ENCODE results near the gene TMEM87B.
"Not testable (repeated sequence)": the region's sequence is repeated elsewhere in the genome, so short reads cannot be mapped to it uniquely, and the experiment has no call there.

Gene TMEM87B

DNA sequence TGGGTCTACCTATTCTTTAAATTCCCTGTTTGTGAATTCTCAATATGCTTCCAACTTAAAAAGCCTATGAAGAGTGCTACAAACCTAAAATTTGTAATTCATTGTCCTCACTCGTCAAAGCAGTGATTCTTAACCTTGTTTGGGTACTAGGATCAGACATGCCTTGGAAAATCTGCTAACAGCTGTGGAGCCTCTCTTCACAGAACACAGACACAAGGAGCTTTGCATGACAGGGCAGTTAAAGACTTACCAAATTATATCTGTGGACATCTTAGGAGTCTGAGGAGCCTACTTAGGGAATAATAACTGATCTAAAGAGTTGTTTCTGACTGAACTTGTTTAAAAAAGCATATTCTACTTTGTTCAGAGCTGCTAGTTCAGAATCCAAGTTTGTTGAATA, 38.1 kb downstream of the TMEM87B start:
- Mint-ChIP-seq H3K9me3 (no peaks in the 10 kb centered on the region), H3K27me3 (no peaks in the 10 kb centered on the region), H3K4me1 (peaks cover 11% of the 10 kb centered on the region), H3K4me3 (no peak overlapping the region), H3K27ac (no peak overlapping the region), H3K36me3 (peaks cover 41% of the 10 kb centered on the region)
- DNase-seq, result no peak
- CTCF ChIA-PET, result interaction anchor here (0.6 kb wide), 1 partner anchor 130 kb away, joined by 3 read pairs; no protein-coding TSS in a partner anchor

DNA sequence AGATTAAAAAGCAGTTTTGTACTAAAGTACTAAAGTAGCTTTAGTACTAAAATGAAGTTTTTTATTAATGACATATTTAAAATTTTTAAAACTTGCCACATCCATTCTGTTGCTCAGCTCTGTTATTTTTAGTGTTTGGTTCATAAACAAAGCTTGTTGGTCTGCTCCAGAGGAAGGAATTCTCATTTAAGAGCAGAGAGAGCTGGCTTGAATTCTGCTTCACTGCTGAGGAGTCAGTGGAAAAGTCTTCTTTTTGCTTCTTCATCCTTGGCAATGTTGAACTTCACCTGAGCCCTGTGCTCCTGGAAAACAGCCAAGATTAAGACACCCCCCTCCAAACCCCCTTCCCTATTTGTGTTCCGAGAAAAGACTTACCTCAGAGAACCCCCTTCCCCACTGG, 40.6 kb downstream of the TMEM87B start:
- Mint-ChIP-seq H3K4me1 (peaks cover 11% of the 10 kb centered on the region), H3K27ac (no peak overlapping the region), H3K4me3 (no peak overlapping the region), H3K27me3 (no peaks in the 10 kb centered on the region), H3K36me3 (peaks cover 32% of the 10 kb centered on the region), H3K9me3 (no peaks in the 10 kb centered on the region)
- no peak for DNase-seq
- CTCF ChIA-PET, result interaction anchor here (0.6 kb wide), 1 partner anchor 22 kb away, joined by 3 read pairs; no protein-coding TSS in a partner anchor

DNA sequence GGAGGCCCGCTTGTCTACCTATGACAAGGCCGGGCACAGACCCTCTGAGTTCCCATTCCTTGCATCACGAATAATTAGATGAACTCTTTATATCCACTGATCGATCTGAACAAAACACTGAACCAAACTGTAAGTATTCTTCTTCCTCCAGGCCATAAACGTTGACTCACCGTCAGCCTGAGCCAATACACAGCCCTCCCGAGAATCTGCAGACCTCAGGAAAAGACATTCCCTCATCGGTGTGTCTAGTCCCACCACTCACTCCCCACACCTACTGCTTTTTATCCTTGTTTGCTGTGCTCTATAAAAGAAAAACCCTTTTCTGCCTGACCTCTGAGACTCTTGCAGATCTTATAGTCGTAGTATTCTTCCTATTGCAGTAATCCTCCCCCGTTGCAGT, 41.0 kb downstream of the TMEM87B start:
- Mint-ChIP-seq H3K36me3 (peaks cover 32% of the 10 kb centered on the region), H3K4me1 (peaks cover 11% of the 10 kb centered on the region), H3K27me3 (no peaks in the 10 kb centered on the region), H3K4me3 (no peak overlapping the region), H3K27ac (no peak overlapping the region), H3K9me3 (no peaks in the 10 kb centered on the region)
- DNase-seq, result no peak
- CTCF ChIA-PET, result interaction anchor here (0.6 kb wide), 1 partner anchor 22 kb away, joined by 3 read pairs; no protein-coding TSS in a partner anchor

DNA sequence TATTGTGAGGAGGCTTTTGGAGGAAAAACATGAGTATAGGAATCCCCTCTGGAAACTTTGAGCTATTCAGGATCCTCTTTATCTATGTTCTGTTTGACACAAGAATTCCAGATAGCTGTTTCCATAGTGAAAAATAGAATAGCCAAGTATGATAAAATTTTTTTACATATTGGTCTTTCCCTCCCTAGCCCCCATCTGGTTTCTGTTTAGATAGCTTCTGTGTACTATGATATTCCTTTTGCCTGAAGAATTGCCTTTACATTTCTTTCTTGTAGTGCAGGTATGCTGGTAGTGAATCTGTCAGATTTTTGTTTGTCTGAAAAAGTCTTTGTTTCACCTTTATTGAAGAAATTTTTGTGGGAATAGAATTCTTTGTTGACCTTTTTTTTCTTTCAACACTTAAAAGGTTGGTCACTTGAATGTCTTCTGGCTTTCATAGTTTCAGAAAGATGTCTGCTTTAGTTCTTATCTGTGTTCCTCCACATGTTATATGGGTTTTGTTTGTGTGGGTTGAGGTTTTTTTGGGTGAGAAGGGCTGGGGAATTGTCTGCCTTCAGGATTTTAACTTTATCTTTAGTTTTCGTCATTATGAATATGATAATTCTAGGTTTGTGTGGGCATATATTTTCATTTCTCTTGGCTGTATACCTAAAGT, 53.2 kb downstream of the TMEM87B start:
- no peak overlapping the region for H3K4me3 Mint-ChIP-seq
- peaks cover 18% of the 10 kb centered on the region for H3K9me3 Mint-ChIP-seq

DNA sequence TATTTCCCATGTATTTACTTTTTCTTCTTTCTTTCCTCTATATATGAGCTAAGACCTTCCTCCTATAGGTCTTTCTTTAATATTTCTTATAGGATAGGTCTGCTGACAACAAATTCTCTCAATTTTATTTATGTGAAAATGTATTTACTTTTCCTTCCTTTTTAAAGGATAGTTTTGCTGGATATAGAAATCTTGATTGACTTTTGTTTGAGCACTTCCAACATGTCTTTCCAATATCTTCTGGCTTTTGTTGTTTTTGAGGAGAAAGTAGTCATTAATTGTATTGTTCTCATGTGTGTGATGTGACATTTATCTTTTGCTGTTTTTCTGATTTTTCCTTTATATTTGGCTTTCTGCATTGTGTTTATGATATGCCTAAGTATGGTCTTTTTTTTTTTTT, 54.2 kb downstream of the TMEM87B start:
- Mint-ChIP-seq H3K36me3 (peaks cover 71% of the 10 kb centered on the region), H3K9me3 (peaks cover 18% of the 10 kb centered on the region), H3K27me3 (no peaks in the 10 kb centered on the region), H3K4me1 (no peaks in the 10 kb centered on the region), H3K4me3 (no peak overlapping the region), H3K27ac (no peak overlapping the region)
- DNase-seq, result no peak
- CTCF ChIA-PET, result no interaction called here

More for the DNA sequence above, 53.2 kb downstream of the TMEM87B start:
- CTCF ChIA-PET, result no interaction called here
- Mint-ChIP-seq H3K27me3 (no peaks in the 10 kb centered on the region), H3K36me3 (peaks cover 79% of the 10 kb centered on the region), H3K27ac (no peak overlapping the region), H3K4me1 (no peaks in the 10 kb centered on the region)
- no peak for DNase-seq

DNA sequence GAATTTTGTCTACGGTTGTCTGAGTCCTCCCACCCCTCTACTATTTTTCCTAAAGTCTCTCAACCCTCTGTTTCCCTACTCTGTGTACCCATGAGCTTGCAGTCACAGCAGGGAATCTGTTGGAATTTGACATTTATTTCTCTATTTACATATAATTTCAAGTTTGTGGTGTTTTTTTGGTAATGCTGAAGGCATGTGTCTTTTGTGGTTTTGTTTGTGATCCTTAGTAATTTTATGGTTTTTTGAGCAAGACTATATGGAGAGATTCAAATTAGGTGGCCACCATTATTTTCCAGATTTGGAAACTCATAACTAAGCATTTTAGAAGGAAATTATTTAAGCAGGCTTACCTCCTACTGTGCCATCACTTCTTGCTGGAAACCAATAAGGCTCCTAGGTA, 55.9 kb downstream of the TMEM87B start:
- H3K36me3 Mint-ChIP-seq, result peaks cover 67% of the 10 kb centered on the region
- CTCF ChIA-PET, result interaction anchor here (0.6 to 0.9 kb wide), 3 partner anchors 21 to 408 kb away, joined by 3 read pairs; no protein-coding TSS in a partner anchor

DNA sequence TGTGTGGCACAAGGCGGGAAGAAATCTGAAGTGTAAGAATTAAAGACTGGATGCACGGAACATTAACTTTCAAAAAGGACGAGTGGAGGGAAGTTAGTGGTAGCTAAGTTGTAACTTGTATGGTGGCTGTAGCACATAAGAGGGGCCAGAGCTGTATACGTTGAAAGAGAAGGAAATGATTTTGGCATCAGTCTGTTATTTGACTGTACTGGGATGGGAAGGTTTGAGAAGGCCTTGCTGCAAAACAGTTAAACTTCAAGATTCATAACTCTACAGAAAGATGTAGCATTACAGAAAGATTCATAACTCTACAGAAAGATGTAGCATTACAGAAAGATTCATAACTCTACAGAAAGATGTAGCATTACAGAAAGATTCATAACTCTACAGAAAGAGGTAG, 58.3 kb downstream of the TMEM87B start:
- CTCF ChIA-PET, result interaction anchor here (1.5 kb wide), 1 partner anchor 8 kb away, joined by 7 read pairs; no protein-coding TSS in a partner anchor
- H3K27ac Mint-ChIP-seq, H3K4me1 Mint-ChIP-seq, H3K27me3 Mint-ChIP-seq, H3K4me3 Mint-ChIP-seq, DNase-seq: not testable (repeated sequence)
- Mint-ChIP-seq H3K9me3 (peaks cover 18% of the 10 kb centered on the region), H3K36me3 (peaks cover 64% of the 10 kb centered on the region)

More for the DNA sequence above, 55.9 kb downstream of the TMEM87B start:
- Mint-ChIP-seq H3K9me3 (peaks cover 18% of the 10 kb centered on the region), H3K27ac (no peak overlapping the region), H3K4me1 (no peaks in the 10 kb centered on the region), H3K4me3 (no peak overlapping the region), H3K27me3 (no peaks in the 10 kb centered on the region)
- DNase-seq, result no peak

DNA sequence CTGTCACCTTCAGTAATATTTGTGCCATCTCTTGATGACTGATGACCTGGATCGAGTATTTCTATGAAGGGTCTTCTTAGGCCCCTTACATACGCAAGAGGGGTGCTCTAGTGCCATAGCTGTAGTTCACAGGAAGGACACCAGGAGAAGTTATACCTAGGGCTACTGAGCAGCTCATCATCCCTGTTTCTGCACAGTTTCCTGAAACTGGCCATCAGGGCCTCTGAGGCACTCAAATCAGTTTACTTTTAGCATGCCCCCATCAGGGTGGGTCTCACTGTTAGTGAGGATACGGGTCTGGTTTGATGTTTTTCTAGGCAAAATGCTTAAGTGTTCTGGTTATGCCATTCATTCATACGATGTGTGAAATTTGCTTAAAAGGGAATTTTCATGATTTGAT, 63.1 kb downstream of the TMEM87B start:
- H3K9me3 Mint-ChIP-seq, result no peaks in the 10 kb centered on the region
- no peak for DNase-seq
- no peak overlapping the region for H3K27ac Mint-ChIP-seq
- no peaks in the 10 kb centered on the region for H3K27me3 Mint-ChIP-seq
- CTCF ChIA-PET, result interaction anchor here (0.6 to 1.1 kb wide), 2 partner anchors 22 to 137 kb away, joined by 3 read pairs; partner anchors contain the start of gene ZC3H8
- peaks cover 2% of the 10 kb centered on the region for H3K4me1 Mint-ChIP-seq
- no peak overlapping the region for H3K4me3 Mint-ChIP-seq
- peaks cover 24% of the 10 kb centered on the region for H3K36me3 Mint-ChIP-seq

DNA sequence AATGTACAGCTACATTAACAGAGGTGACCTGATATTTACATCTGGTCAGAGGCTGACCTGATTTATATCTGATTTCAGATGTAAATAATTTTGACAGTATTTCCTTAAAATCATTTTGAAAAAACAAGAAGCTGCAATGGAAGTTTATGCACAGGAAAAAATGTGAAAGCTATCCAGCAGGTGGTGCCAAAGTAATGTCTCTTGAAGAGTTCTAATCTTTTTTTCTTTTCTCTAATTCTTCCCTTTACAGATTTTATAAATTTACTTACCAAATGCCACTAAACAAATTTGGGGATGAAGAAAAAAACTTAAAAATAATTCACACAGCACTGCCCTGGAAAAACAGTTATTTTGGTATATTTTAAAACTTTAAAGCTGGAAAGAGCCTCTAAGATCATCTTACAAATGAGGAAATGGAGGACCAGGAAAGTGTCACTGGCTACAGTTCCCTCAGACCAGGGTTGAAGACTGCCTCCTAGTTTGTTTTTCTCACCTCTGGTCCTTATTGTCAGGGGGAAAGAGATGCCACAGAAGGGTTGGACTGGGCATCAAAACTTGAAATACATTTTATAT, 66.7 kb downstream of the TMEM87B start:
- H3K27me3 Mint-ChIP-seq, result no peaks in the 10 kb centered on the region
- H3K27ac Mint-ChIP-seq, result no peak overlapping the region
- peaks cover 22% of the 10 kb centered on the region for H3K36me3 Mint-ChIP-seq
- peaks cover 3% of the 10 kb centered on the region for H3K9me3 Mint-ChIP-seq
- CTCF ChIA-PET, result interaction anchor here (0.7 to 3.0 kb wide), 20 partner anchors 9 to 359 kb away, joined by 3 to 23 read pairs (median 4); partner anchors contain the start of genes RGPD8 and ZC3H8
- H3K4me3 Mint-ChIP-seq, result no peak overlapping the region
- peaks cover 2% of the 10 kb centered on the region for H3K4me1 Mint-ChIP-seq
- DNase-seq, result peak; percentile 67

DNA sequence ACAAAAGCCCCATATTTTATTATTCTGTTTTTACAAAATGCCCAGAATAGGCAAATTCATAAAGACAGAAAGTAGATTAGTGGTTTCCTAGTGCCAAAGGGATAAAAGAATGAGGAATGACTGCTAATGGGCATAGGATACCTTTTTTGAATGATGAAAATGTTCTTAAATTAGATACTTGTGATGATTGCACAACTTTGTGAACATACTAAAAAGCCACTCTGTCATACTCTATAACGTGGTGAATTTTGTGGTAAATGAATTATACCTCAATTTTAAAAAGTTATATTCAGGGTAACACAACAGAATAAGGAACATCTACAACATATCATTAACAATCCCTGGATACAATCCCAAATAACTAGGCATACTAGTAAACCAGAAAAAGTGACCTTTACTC, 74.0 kb downstream of the TMEM87B start:
- Mint-ChIP-seq H3K4me3 (no peak overlapping the region), H3K27ac (no peak overlapping the region), H3K36me3 (peaks cover 5% of the 10 kb centered on the region), H3K4me1 (peaks cover 7% of the 10 kb centered on the region), H3K9me3 (peaks cover 20% of the 10 kb centered on the region), H3K27me3 (no peaks in the 10 kb centered on the region)
- DNase-seq, result no peak
- CTCF ChIA-PET, result no interaction called here

DNA sequence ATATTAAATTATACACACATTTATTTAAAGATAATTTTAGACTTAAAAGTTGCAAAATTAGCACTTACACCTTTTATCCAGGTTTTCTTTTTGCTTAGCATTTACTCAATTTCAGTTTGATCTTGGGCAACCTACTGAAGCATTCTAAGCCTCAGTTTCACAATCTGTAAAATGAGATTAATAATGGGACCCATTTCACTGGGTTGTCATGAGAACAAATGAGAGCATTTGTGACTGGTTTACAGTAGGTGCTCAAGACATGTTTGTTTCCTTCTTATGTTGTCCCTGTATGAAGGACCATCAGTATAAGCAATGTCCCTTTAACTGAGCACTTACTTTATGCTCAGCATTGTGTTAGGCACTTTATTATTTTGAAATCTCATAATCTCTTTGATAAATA, 78.3 kb downstream of the TMEM87B start:
- Mint-ChIP-seq H3K4me1 (peaks cover 15% of the 10 kb centered on the region), H3K27ac (no peak overlapping the region), H3K4me3 (no peak overlapping the region), H3K27me3 (peaks cover 27% of the 10 kb centered on the region), H3K9me3 (peaks cover 9% of the 10 kb centered on the region), H3K36me3 (peaks cover 1% of the 10 kb centered on the region)
- no peak for DNase-seq
- CTCF ChIA-PET, result no interaction called here

DNA sequence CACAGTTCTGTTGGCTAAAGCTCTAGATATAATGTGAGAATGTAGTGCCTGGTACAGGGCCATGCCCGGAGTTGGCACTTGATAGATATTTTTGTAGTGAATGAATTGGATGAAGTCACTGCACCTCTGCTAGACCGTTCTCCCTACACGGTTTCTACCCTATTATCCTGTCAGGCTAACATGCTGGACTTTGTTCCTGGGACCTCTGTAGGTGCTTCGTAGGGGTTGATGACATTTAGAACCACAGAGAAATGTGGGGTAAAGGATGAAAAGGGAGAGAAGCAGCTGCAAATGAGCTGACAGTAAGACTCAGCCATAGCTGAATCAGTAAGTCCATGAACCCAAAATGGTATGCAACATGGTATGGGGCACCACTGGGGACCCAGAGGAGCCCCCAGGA, 79.1 kb downstream of the TMEM87B start:
- Mint-ChIP-seq H3K4me1 (peaks cover 17% of the 10 kb centered on the region), H3K27me3 (peaks cover 33% of the 10 kb centered on the region), H3K27ac (no peak overlapping the region), H3K4me3 (no peak overlapping the region), H3K36me3 (peaks cover 1% of the 10 kb centered on the region), H3K9me3 (peaks cover 6% of the 10 kb centered on the region)
- no peak for DNase-seq
- CTCF ChIA-PET, result interaction anchor here (0.8 kb wide), 1 partner anchor 17 kb away, joined by 3 read pairs; no protein-coding TSS in a partner anchor

DNA sequence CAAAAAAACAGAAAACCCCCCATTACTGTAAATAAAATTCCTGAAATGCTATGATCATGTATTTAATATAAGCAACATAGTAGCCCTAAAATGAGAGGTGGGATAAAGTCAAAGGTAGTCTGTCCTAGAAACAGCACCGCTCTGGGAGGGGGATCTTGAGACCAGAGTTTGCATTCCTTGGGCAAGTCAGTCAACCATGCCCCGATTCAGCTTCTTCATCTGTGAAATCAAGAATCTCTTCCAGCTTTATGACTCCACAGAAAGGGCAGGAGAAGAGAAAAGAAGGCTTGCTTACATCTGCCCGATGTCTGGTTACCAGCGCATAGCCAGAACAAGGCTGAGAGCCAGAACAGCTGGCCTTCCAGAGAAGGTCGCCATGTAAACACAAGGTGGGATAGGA, 81.0 kb downstream of the TMEM87B start:
- Mint-ChIP-seq H3K4me3 (no peak overlapping the region), H3K27me3 (peaks cover 46% of the 10 kb centered on the region), H3K36me3 (peaks cover 1% of the 10 kb centered on the region), H3K9me3 (peaks cover 6% of the 10 kb centered on the region), H3K4me1 (peaks cover 20% of the 10 kb centered on the region), H3K27ac (no peak overlapping the region)
- CTCF ChIA-PET, result interaction anchor here (0.9 kb wide), 1 partner anchor 19 kb away, joined by 3 read pairs; no protein-coding TSS in a partner anchor
- DNase-seq, result no peak

DNA sequence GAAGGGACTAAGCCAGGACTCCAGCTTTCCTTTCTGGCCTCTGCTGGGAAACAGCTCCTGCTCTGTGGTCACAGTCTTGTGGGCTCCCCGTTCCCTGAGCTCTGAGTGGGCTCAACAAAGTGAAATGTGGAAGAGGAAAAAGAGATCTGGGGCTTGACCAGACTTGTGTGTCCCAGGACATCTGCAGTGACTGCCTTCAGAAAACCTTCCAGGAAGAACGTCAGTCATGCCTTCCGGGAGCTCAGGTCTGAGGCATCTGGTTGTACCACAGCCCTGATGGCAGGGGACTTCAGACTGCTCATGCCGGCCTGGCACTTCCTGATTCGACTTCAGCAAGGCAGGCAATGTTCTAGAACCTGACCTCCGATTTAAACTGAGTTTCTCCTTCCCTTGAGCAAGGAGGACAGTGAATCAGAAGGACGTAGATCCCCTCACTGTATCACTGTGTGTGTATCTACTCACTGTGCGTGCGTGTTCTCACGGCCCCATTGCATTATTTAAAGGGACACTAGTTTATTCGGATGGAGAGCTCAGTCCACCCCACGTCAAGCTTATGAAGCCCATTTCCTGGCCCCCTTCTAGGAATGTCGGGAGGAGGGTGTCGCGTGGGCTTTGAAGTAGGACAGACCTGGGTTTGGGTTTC, 82.6 kb downstream of the TMEM87B start:
- peaks cover 56% of the 10 kb centered on the region for H3K27me3 Mint-ChIP-seq
- DNase-seq, result peak; percentile 30
- H3K4me3 Mint-ChIP-seq, result peak overlapping the region; percentile 50
- H3K27ac Mint-ChIP-seq, result peak overlapping the region; percentile 38
- peaks cover 4% of the 10 kb centered on the region for H3K9me3 Mint-ChIP-seq
- H3K36me3 Mint-ChIP-seq, result peaks cover 1% of the 10 kb centered on the region
- CTCF ChIA-PET, result no interaction called here
- peaks cover 15% of the 10 kb centered on the region for H3K4me1 Mint-ChIP-seq

Data from activated naive CD4-positive, alpha-beta T cell treated with anti-CD3 and anti-CD28 coated beads, Interleukin-2, amount 10 ng/mL, durations not matched to agents 7 days and 5 days (primary cell).